Posterior vena cava (tissue), 2 donors: ENCODE data around the gene TNRC6B. TPM values are rescaled to one million over a fixed set of nuclear protein-coding genes. Genes with fewer than 3 reads are reported as not detected.
"Not testable (repeated sequence)": the region's sequence is repeated elsewhere in the genome, so short reads cannot be mapped to it uniquely, and the experiment has no call there.

Source experiments
- DNase-seq: peaks from one replicate; pipeline ENCODE4 v3.0.0-alpha.2; 2020; ENCODE audit warnings: low spot score
- intact Hi-C, 2 donors: fragments of 100-400 bp; cut with DNase I; formaldehyde crosslinking; loops; one replicate each; pipeline versions ENCODE4 v1.14.1 to v1.14.2; 2022 to 2023
- total RNA-seq, 2 donors: library from RNA; stranded (reverse); fragmentation: NEBNext Ultra II Directional; extraction: Animal tissue kit (Norgen Biotek cat#: 25700); gene quantifications; one replicate each; pipeline ENCODE4 v1.2.1, GENCODE V29; 2021
- donor health status: DM: yes; HTN: yes; CAD: no.
- donor health status: DM: yes; HTN: yes; CAD: no.

The TNRC6B gene
- total RNA-seq, 2 donors from 2014 or later = 44.3 to 44.9 TPM

- DNase-seq = no peak
- intact Hi-C loops = no loop called here
Observed at GRCh38 chr22:40367342-40367741, 189.6 kb downstream of the TNRC6B start.

GRCh38 chr22:40368016-40368415, 190.3 kb downstream of the TNRC6B start:
- intact Hi-C loops = no loop called here
- DNase-seq = no peak

GRCh38 chr22:40368836-40369235, 191.1 kb downstream of the TNRC6B start:
- intact Hi-C loops = no loop called here

GRCh38 chr22:40374567-40374966, 196.8 kb downstream of the TNRC6B start:
- no peak for DNase-seq
- intact Hi-C loops = no loop called here

More at GRCh38 chr22:40368836-40369235, 191.1 kb downstream of the TNRC6B start:
- DNase-seq = no peak

GRCh38 chr22:40376149-40376548, 198.4 kb downstream of the TNRC6B start:
- no peak for DNase-seq
- intact Hi-C loops = no loop called here

GRCh38 chr22:40377931-40378330, 200.2 kb downstream of the TNRC6B start:
- intact Hi-C loops = no loop called here

GRCh38 chr22:40378448-40378847, 200.7 kb downstream of the TNRC6B start:
- intact Hi-C loops = not testable (repeated sequence)

More at GRCh38 chr22:40377931-40378330, 200.2 kb downstream of the TNRC6B start:
- no peak for DNase-seq

GRCh38 chr22:40381461-40381860, 203.7 kb downstream of the TNRC6B start:
- intact Hi-C loops = no loop called here
- DNase-seq = no peak

More at GRCh38 chr22:40378448-40378847, 200.7 kb downstream of the TNRC6B start:
- DNase-seq = not testable (repeated sequence)

- DNase-seq = no peak
Observed at GRCh38 chr22:40383905-40384304, 206.2 kb downstream of the TNRC6B start.

GRCh38 chr22:40385036-40385782, 207.5 kb downstream of the TNRC6B start:
- intact Hi-C loops = no loop called here

More at GRCh38 chr22:40383905-40384304, 206.2 kb downstream of the TNRC6B start:
- intact Hi-C loops = no loop called here

More at GRCh38 chr22:40385036-40385782, 207.5 kb downstream of the TNRC6B start:
- DNase-seq = no peak

Other genes starting within 250 kb of the TNRC6B start
- gene TMA7B, start 217.5 kb upstream of the TNRC6B start, total RNA-seq = under 1 TPM in 1 of 2 donors, not detected in 1; 0.29 TPM
- under 1 TPM in 1 of 2 donors, not detected in 1; 0.42 TPM for gene FAM83F, start 183.0 kb upstream of the TNRC6B start, total RNA-seq
- gene ADSL, start 168.6 kb downstream of the TNRC6B start, total RNA-seq = 10 to 100 TPM; 35.5 to 47.1 TPM
- 10 to 100 TPM; 33.2 to 40.3 TPM for gene SGSM3, start 192.7 kb downstream of the TNRC6B start, total RNA-seq